Tibial artery (tissue), 4 donors: ENCODE results near the gene RAD18.

ENCODE experiments used
- DNase-seq, 2 donors: peaks; one replicate each; pipeline ENCODE4 v3.0.0-alpha.2; 2019
- H3K27ac ChIP-seq, 2 donors: fragments of 200-600 bp; sonication (generic) in 1 of 2; 1 replicate in 1 of 2; 2 replicates in 1 of 2; pipeline ENCODE4 v1.5.1; 2018 to 2019; ENCODE audit warnings: mild to moderate bottlenecking in 1 of 2
- H3K27me3 ChIP-seq, 2 donors: fragments of 200-600 bp; sonication (generic) in 1 of 2; one replicate each; pipeline versions ENCODE4 v1.5.1 to v1.6.0; 2016 to 2019
- H3K36me3 ChIP-seq, 3 donors: fragments of 200-600 bp; sonication (generic) in 2 of 3; one replicate each; pipeline ENCODE4 v1.5.1; 2016 to 2019; ENCODE audit warnings: mild to moderate bottlenecking in 2 of 3
- H3K4me1 ChIP-seq, 4 donors: fragments of 200-600 bp; sonication (generic) in 2 of 4; 1 replicate in 3 of 4; 2 replicates in 1 of 4; pipeline ENCODE4 v1.5.1; 2016 to 2019
- H3K4me3 ChIP-seq, 2 donors: fragments of 200-600 bp; sonication (generic) in 1 of 2; 1 replicate in 1 of 2; 2 replicates in 1 of 2; pipeline ENCODE4 v1.5.1; 2018 to 2019; ENCODE audit warnings: mild to moderate bottlenecking in 2 of 2
- H3K9me3 ChIP-seq, 3 donors: fragments of 200-600 bp; sonication (generic) in 1 of 3; one replicate each; pipeline ENCODE4 v1.5.1; 2016 to 2019
- intact Hi-C: fragments of 100-400 bp; cut with DNase I; formaldehyde crosslinking; loops from one replicate; pipeline ENCODE4 v1.15.0; 2023; ENCODE audit warnings: low total_unique reads
- TF ChIP-seq, protein P1 (sequence below), 2 experiments: fragments of 200-600 bp in 1 of 2; fragments of 450-650 bp in 1 of 2; IDR thresholded peaks; one replicate each; pipeline ENCODE4 v1.5.1; 2017 to 2019; ENCODE audit warnings: antibody characterized with exemption in 2 of 2, mild to moderate bottlenecking in 1 of 2, moderate library complexity in 1 of 2

Gene RAD18

GRCh38 chr3:8863891-8864290 is 99.4 kb downstream of the RAD18 start:
- no peak overlapping the region for H3K4me3 ChIP-seq
- DNase-seq = no peak
- no peaks in the 10 kb centered on the region for H3K36me3 ChIP-seq
- no peaks in the 10 kb centered on the region for H3K27me3 ChIP-seq
- H3K27ac ChIP-seq = no peak overlapping the region
- intact Hi-C loops = no loop called here
- TF ChIP-seq, protein P1, sequence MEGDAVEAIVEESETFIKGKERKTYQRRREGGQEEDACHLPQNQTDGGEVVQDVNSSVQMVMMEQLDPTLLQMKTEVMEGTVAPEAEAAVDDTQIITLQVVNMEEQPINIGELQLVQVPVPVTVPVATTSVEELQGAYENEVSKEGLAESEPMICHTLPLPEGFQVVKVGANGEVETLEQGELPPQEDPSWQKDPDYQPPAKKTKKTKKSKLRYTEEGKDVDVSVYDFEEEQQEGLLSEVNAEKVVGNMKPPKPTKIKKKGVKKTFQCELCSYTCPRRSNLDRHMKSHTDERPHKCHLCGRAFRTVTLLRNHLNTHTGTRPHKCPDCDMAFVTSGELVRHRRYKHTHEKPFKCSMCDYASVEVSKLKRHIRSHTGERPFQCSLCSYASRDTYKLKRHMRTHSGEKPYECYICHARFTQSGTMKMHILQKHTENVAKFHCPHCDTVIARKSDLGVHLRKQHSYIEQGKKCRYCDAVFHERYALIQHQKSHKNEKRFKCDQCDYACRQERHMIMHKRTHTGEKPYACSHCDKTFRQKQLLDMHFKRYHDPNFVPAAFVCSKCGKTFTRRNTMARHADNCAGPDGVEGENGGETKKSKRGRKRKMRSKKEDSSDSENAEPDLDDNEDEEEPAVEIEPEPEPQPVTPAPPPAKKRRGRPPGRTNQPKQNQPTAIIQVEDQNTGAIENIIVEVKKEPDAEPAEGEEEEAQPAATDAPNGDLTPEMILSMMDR (IDR thresholded peaks at IDR 0.05) = no peak
- no peaks in the 10 kb centered on the region for H3K9me3 ChIP-seq
- no peaks in the 10 kb centered on the region for H3K4me1 ChIP-seq

- TF ChIP-seq, protein P1 (IDR thresholded peaks at IDR 0.05) = no peak
- Histone ChIP-seq H3K27ac (no peak overlapping the region), H3K9me3 (no peaks in the 10 kb centered on the region), H3K4me1 (no peaks in the 10 kb centered on the region), H3K4me3 (no peak overlapping the region), H3K36me3 (no peaks in the 10 kb centered on the region), H3K27me3 (no peaks in the 10 kb centered on the region)
- DNase-seq = no peak
- intact Hi-C loops = no loop called here
Measured at GRCh38 chr3:8857720-8858367, 105.4 kb downstream of the RAD18 start.

DNA sequence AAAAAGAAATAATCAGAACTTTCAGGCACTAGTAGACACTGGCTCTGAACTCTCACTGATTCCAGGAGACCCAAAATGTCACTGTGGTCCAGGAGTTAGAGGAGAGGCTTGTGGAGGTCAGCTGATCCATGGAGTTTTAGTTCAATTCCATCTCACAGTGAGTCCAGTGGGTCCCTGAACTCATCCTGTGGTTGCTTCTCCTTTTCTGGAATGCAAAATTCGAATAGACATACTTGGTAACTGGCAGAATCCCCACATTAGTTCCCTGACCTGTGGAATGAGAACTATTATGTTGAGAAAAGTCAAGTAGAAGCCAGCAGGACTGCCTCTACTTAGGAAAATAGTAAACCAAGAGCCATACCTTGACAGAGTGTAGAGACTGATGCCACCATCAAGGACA is 106.6 kb downstream of the RAD18 start:
- TF ChIP-seq, protein P1 (IDR thresholded peaks at IDR 0.05) = no peak
- no peak overlapping the region for H3K27ac ChIP-seq
- no peaks in the 10 kb centered on the region for H3K4me1 ChIP-seq
- no peaks in the 10 kb centered on the region for H3K9me3 ChIP-seq
- H3K4me3 ChIP-seq = no peak overlapping the region
- no peaks in the 10 kb centered on the region for H3K27me3 ChIP-seq
- no peaks in the 10 kb centered on the region for H3K36me3 ChIP-seq
- DNase-seq = no peak
- intact Hi-C loops = no loop called here

- H3K27me3 ChIP-seq = no peaks in the 10 kb centered on the region
- no peaks in the 10 kb centered on the region for H3K36me3 ChIP-seq
- no peaks in the 10 kb centered on the region for H3K9me3 ChIP-seq
- H3K4me3 ChIP-seq = no peak overlapping the region
- DNase-seq = no peak
- TF ChIP-seq, protein P1 (IDR thresholded peaks at IDR 0.05) = no peak
- intact Hi-C loops = no loop called here
- no peak overlapping the region for H3K27ac ChIP-seq
- no peaks in the 10 kb centered on the region for H3K4me1 ChIP-seq
Measured at GRCh38 chr3:8856071-8856470, 107.2 kb downstream of the RAD18 start.

DNA sequence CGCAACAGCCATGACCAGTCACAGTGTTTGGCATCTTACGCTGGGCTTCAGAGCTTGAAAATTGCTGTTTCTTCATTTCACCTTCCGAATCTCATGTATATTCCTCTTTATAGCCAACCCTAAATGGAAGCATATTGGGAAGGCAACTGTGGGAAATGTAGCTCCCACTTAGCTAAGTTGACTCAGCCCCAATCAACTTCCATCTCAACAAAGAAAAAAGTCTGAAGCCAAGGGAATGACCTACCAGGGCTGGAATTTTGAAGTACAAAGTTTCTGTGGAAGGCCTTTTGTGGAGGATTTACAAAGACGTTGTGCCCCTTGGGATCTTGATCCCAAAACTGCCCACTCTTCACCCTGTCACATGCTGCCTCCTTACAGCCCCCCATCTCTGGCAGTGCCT is 108.6 kb downstream of the RAD18 start:
- DNase-seq = no peak
- Histone ChIP-seq H3K27ac (no peak overlapping the region), H3K4me1 (no peaks in the 10 kb centered on the region), H3K36me3 (no peaks in the 10 kb centered on the region), H3K4me3 (no peak overlapping the region), H3K9me3 (no peaks in the 10 kb centered on the region), H3K27me3 (no peaks in the 10 kb centered on the region)
- intact Hi-C loops = no loop called here
- TF ChIP-seq, protein P1 (IDR thresholded peaks at IDR 0.05) = no peak

DNA sequence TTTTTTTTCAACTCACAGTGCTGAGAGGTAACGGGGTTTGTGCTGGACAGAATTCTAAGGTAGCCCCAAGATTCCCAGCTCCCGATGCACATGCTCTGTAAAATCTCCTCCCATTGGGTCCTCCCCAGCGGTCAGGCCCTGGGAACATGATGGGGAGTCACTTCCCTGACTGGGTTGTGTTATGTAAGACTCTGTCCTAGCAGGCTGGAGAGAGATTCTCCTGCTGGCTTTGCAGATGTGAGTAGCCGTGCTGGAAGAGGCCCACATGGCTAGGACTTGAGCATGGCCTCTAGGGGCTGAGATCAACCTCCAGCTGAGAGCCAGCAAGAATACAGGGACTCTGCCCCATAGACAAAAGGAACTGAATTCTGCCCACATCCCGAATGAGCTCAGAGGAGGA is 110.2 kb downstream of the RAD18 start:
- no peak overlapping the region for H3K4me3 ChIP-seq
- no peaks in the 10 kb centered on the region for H3K9me3 ChIP-seq
- intact Hi-C loops = no loop called here
- H3K4me1 ChIP-seq = no peaks in the 10 kb centered on the region
- H3K27me3 ChIP-seq = no peaks in the 10 kb centered on the region
- H3K36me3 ChIP-seq = no peaks in the 10 kb centered on the region
- TF ChIP-seq, protein P1 (IDR thresholded peaks at IDR 0.05) = no peak
- no peak for DNase-seq
- no peak overlapping the region for H3K27ac ChIP-seq
